Measurements from ENCODE around the gene MYRFL. TPM values are rescaled to one million over a fixed set of nuclear protein-coding genes. Genes with fewer than 3 reads are reported as not detected.

Gene MYRFL
- total and polyA plus RNA-seq, 8 donors = 0.06 to 2.3 (median 0.43) TPM

DNA sequence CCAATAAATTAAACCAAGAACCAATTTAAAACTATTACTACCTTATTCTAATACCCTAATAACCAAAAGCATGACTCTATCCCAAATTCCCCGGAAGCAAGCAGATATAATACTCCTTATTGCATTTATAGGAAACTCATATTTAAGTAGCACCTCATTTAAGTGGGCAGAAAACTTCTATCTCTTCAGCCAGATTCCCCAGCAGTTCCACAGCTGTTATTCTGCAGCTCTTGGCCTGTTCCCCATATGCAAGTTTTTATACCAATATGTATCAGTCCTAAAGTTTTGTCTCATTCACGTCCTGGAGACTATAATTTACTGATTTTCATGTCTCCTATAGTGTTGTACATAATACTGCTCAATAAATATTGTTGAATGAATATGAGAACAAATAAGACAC, 106.5 kb downstream of the MYRFL start:
- 28 to 67% methylated on average over 2 of the region's 2 CpGs for WGBS, 2 donors
- Histone ChIP-seq H3K4me3 (no peak overlapping the region), H3K36me3 (no peaks in the 10 kb centered on the region), H3K27ac (no peak overlapping the region), H3K4me1 (no peaks in the 10 kb centered on the region), H3K27me3 (no peaks in the 10 kb centered on the region), H3K9me3 (no peaks in the 10 kb centered on the region)
- ATAC-seq (no peak), DNase-seq (no peak), FAIRE-seq (no peak)
- intact Hi-C loops (cut with DNase I) = no loop called here
- TF ChIP-seq CTCF (IDR thresholded peaks at IDR 0.05) = no peak

DNA sequence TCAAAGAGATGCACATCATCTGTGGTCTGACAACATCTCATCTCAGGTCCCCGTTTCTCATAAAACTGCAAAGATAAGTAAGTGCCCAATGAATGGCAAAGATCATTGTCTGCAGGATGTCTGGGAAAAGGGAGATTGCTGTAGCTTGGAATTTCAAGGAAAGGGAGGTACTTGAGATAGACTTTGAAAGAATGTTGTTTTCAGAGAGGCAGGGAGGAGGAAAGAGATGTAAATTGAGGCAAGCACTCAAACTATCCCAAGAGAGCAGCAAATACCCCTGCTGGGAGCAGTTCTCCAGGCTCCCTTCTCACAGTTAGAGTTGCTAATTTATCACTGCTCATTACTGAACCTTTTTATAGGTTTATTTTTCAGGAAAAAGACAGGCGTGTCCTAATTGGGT, 107.1 kb downstream of the MYRFL start:
- no peak overlapping the region for H3K27ac ChIP-seq
- FAIRE-seq (no peak), ATAC-seq (no peak), DNase-seq (no peak)
- WGBS, 2 donors = 68 to 72% methylated on average over 2 of the region's 2 CpGs
- no peak for TF ChIP-seq CTCF (IDR thresholded peaks at IDR 0.05)
- H3K4me3 ChIP-seq = no peak overlapping the region
- intact Hi-C loops (cut with DNase I) = no loop called here
- H3K9me3 ChIP-seq = no peaks in the 10 kb centered on the region
- no peaks in the 10 kb centered on the region for H3K36me3 ChIP-seq
- no peaks in the 10 kb centered on the region for H3K27me3 ChIP-seq
- H3K4me1 ChIP-seq = no peaks in the 10 kb centered on the region

GRCh38 chr12:69932676-69933552, 107.9 kb downstream of the MYRFL start:
- Histone ChIP-seq H3K4me3 (no peak overlapping the region), H3K36me3 (no peaks in the 10 kb centered on the region), H3K27ac (no peak overlapping the region), H3K27me3 (no peaks in the 10 kb centered on the region), H3K9me3 (no peaks in the 10 kb centered on the region), H3K4me1 (no peaks in the 10 kb centered on the region)
- ATAC-seq (no peak), DNase-seq (no peak), FAIRE-seq (no peak)
- WGBS, 2 donors = 57 to 59% methylated on average over 6 of the region's 6 CpGs
- no peak for TF ChIP-seq CTCF (IDR thresholded peaks at IDR 0.05)
- intact Hi-C loops (cut with DNase I) = no loop called here

GRCh38 chr12:69934011-69934410, 109.0 kb downstream of the MYRFL start:
- no peak overlapping the region for H3K4me3 ChIP-seq
- H3K36me3 ChIP-seq = no peaks in the 10 kb centered on the region
- H3K27ac ChIP-seq = no peak overlapping the region
- DNase-seq (no peak), ATAC-seq (no peak), FAIRE-seq (no peak)
- intact Hi-C loops (cut with DNase I) = no loop called here
- no peaks in the 10 kb centered on the region for H3K27me3 ChIP-seq
- WGBS, 2 donors = 86 to 93% methylated on average over 4 of the region's 4 CpGs
- no peak for TF ChIP-seq CTCF (IDR thresholded peaks at IDR 0.05)
- H3K9me3 ChIP-seq = no peaks in the 10 kb centered on the region
- H3K4me1 ChIP-seq = no peaks in the 10 kb centered on the region

DNA sequence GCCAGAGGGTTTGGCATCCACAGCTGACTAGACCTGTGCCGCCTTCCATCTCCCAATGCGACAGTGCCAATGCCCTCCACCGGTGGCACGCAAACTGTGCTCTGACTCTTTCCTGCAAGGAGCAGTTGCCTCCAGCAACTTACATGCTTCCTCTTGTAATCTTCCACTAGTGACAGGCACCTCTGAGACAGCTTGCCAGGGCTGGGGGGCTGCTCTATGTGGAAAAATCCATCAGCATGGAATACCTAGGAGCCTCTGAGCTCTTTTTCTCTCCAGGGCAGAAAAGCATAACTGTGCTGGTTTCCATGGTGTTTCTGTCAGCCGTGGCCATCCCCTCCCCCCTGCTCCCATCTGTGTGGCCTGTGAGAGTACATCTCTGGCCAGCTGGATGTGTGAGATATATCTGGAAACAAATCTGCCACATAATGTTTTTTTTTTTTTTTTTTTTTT, 110.6 kb downstream of the MYRFL start:
- ATAC-seq = no peak

More for the DNA sequence above, 110.6 kb downstream of the MYRFL start:
- Histone ChIP-seq H3K36me3 (no peaks in the 10 kb centered on the region), H3K4me1 (no peaks in the 10 kb centered on the region), H3K27me3 (no peaks in the 10 kb centered on the region), H3K9me3 (no peaks in the 10 kb centered on the region), H3K4me3 (no peak overlapping the region), H3K27ac (no peak overlapping the region)
- intact Hi-C loops (cut with DNase I) = no loop called here
- no peak for TF ChIP-seq CTCF (IDR thresholded peaks at IDR 0.05)
- no peak for FAIRE-seq
- no peak for DNase-seq
- WGBS, 2 donors = 60 to 69% methylated on average over 5 of the region's 5 CpGs
